IgD-negative memory B cell (primary cell): ENCODE data around the gene ATXN7L2. TPM values are rescaled to one million over a fixed set of nuclear protein-coding genes. Genes with fewer than 3 reads are reported as not detected.

Experiments
- H3K27ac Mint-ChIP-seq, 3 donors: one replicate each; pipeline ENCODE4 v1.8.0; 2020 to 2022; ENCODE audit warnings: mild to moderate bottlenecking in 3 of 3, mixed read lengths in 3 of 3, moderate library complexity in 1 of 3
- H3K27me3 Mint-ChIP-seq: one replicate; pipeline ENCODE4 v1.8.0; 2021; ENCODE audit warnings: mixed read lengths
- H3K36me3 Mint-ChIP-seq: one replicate; pipeline ENCODE4 v1.8.0; 2020; ENCODE audit warnings: mild to moderate bottlenecking, mixed read lengths
- H3K4me1 Mint-ChIP-seq, 3 donors: one replicate each; pipeline ENCODE4 v1.8.0; 2020 to 2022; ENCODE audit warnings: mixed read lengths in 3 of 3, mild to moderate bottlenecking in 1 of 3
- H3K4me3 Mint-ChIP-seq, 4 donors: one replicate each; pipeline ENCODE4 v1.8.0; 2020 to 2022; ENCODE audit warnings: mild to moderate bottlenecking in 4 of 4, mixed read lengths in 4 of 4, moderate library complexity in 3 of 4
- H3K9me3 Mint-ChIP-seq, 3 donors: one replicate each; pipeline ENCODE4 v1.8.0; 2020 to 2021; ENCODE audit warnings: mixed read lengths in 3 of 3, mild to moderate bottlenecking in 1 of 3
- polyA plus RNA-seq: library from polyadenylated mRNA; unstranded; fragments of 300-500 nt; fragmentation: Illumina TruSeq; gene quantifications from one replicate; pipeline ENCODE4 v1.2.3, GENCODE V29; 2021

ATXN7L2 gene
- polyA plus RNA-seq, 1 donor from 2014 or later = 7.3 TPM

- Mint-ChIP-seq H3K27ac (peak overlapping the region; percentile 8 to 86 (median 81)), H3K4me3 (peak overlapping the region; percentile 77 to 95 (median 86)), H3K4me1 (peaks cover 2 to 5% (median 3%) of the 10 kb centered on the region in 3 donors), H3K36me3 (no peaks in the 10 kb centered on the region), H3K9me3 (no peaks in the 10 kb centered on the region), H3K27me3 (peaks cover 2% of the 10 kb centered on the region)
Observed at GRCh38 chr1:109532365-109533136, 48.8 kb downstream of the ATXN7L2 start.

- Mint-ChIP-seq H3K27me3 (no peaks in the 10 kb centered on the region), H3K9me3 (no peaks in the 10 kb centered on the region), H3K36me3 (no peaks in the 10 kb centered on the region), H3K4me1 (peaks cover 2 to 5% (median 3%) of the 10 kb centered on the region in 3 donors), H3K4me3 (no peak overlapping the region), H3K27ac (no peak overlapping the region)
Observed at GRCh38 chr1:109534307-109534858, 50.7 kb downstream of the ATXN7L2 start.

GRCh38 chr1:109535481-109535880, 51.8 kb downstream of the ATXN7L2 start:
- Mint-ChIP-seq H3K36me3 (no peaks in the 10 kb centered on the region), H3K4me1 (peaks cover 2 to 5% (median 3%) of the 10 kb centered on the region in 3 donors), H3K27me3 (no peaks in the 10 kb centered on the region), H3K4me3 (no peak overlapping the region), H3K27ac (peak overlapping the region in 1 of 3 donors; percentile 85), H3K9me3 (no peaks in the 10 kb centered on the region)

GRCh38 chr1:109535971-109536491, 52.3 kb downstream of the ATXN7L2 start:
- H3K4me1 Mint-ChIP-seq = peaks cover 2 to 5% (median 3%) of the 10 kb centered on the region in 3 donors

GRCh38 chr1:109537450-109538178, 53.9 kb downstream of the ATXN7L2 start:
- H3K27ac Mint-ChIP-seq = no peak overlapping the region
- no peaks in the 10 kb centered on the region for H3K27me3 Mint-ChIP-seq
- H3K9me3 Mint-ChIP-seq = no peaks in the 10 kb centered on the region
- no peaks in the 10 kb centered on the region for H3K36me3 Mint-ChIP-seq
- H3K4me1 Mint-ChIP-seq = peaks cover 0 to 2% (median 2%) of the 10 kb centered on the region in 3 donors
- H3K4me3 Mint-ChIP-seq = no peak overlapping the region

More at GRCh38 chr1:109535971-109536491, 52.3 kb downstream of the ATXN7L2 start:
- no peak overlapping the region for H3K4me3 Mint-ChIP-seq
- no peak overlapping the region for H3K27ac Mint-ChIP-seq
- no peaks in the 10 kb centered on the region for H3K9me3 Mint-ChIP-seq
- no peaks in the 10 kb centered on the region for H3K27me3 Mint-ChIP-seq
- no peaks in the 10 kb centered on the region for H3K36me3 Mint-ChIP-seq

GRCh38 chr1:109538827-109539555, 55.3 kb downstream of the ATXN7L2 start:
- Mint-ChIP-seq H3K27me3 (no peaks in the 10 kb centered on the region), H3K27ac (no peak overlapping the region), H3K4me1 (no peaks in the 10 kb centered on the region), H3K4me3 (no peak overlapping the region), H3K9me3 (no peaks in the 10 kb centered on the region), H3K36me3 (no peaks in the 10 kb centered on the region)

- H3K36me3 Mint-ChIP-seq = no peaks in the 10 kb centered on the region
- H3K4me1 Mint-ChIP-seq = no peaks in the 10 kb centered on the region
- H3K9me3 Mint-ChIP-seq = no peaks in the 10 kb centered on the region
- peak within 1 kb of the TSS in 1 of 3 donors; percentile 91 for H3K27ac Mint-ChIP-seq
- no peaks in the 10 kb centered on the region for H3K27me3 Mint-ChIP-seq
- no peak within 1 kb of the TSS for H3K4me3 Mint-ChIP-seq
Observed at GRCh38 chr1:109539676-109540075, 56.0 kb downstream of the ATXN7L2 start, which contains the start of gene GPR61. GPR61 (plus strand) TSS chr1:109539872; CDS start chr1:109543023, 3,151 bp downstream.

- Mint-ChIP-seq H3K4me3 (no peak overlapping the region), H3K27ac (peak overlapping the region in 1 of 3 donors; percentile 91), H3K27me3 (no peaks in the 10 kb centered on the region), H3K4me1 (peaks cover 0 to 1% (median 0%) of the 10 kb centered on the region in 3 donors), H3K36me3 (no peaks in the 10 kb centered on the region), H3K9me3 (no peaks in the 10 kb centered on the region)
Observed at GRCh38 chr1:109541102-109541501, 57.4 kb downstream of the ATXN7L2 start.

Other genes starting within 250 kb of the ATXN7L2 start
- gene CELSR2, start 234.4 kb upstream of the ATXN7L2 start, polyA plus RNA-seq = 0.15 TPM
- gene PSRC1, start 200.8 kb upstream of the ATXN7L2 start, polyA plus RNA-seq = not detected
- not detected for gene MYBPHL, start 176.9 kb upstream of the ATXN7L2 start, polyA plus RNA-seq
- gene SORT1, start 86.0 kb upstream of the ATXN7L2 start, polyA plus RNA-seq = 0.09 TPM
- 77.1 TPM for gene PSMA5, start 57.5 kb upstream of the ATXN7L2 start, polyA plus RNA-seq
- not detected for gene SYPL2, start 17.4 kb upstream of the ATXN7L2 start, polyA plus RNA-seq
- 8.6 TPM for gene CYB561D1, start 10.2 kb downstream of the ATXN7L2 start, polyA plus RNA-seq
- gene AMIGO1, start 25.8 kb downstream of the ATXN7L2 start, polyA plus RNA-seq = 0.88 TPM
- gene GPR61, start 56.0 kb downstream of the ATXN7L2 start, polyA plus RNA-seq = not detected
- gene GNAI3, start 64.7 kb downstream of the ATXN7L2 start, polyA plus RNA-seq = 8.1 TPM
- not detected for gene GNAT2, start 135.7 kb downstream of the ATXN7L2 start, polyA plus RNA-seq
- gene AMPD2, start 135.9 kb downstream of the ATXN7L2 start, polyA plus RNA-seq = 40.7 TPM
- gene GSTM4, start 172.2 kb downstream of the ATXN7L2 start, polyA plus RNA-seq = 22.3 TPM
- 11.6 TPM for gene GSTM2, start 184.2 kb downstream of the ATXN7L2 start, polyA plus RNA-seq
- not detected for gene GSTM1, start 203.9 kb downstream of the ATXN7L2 start, polyA plus RNA-seq
- gene GSTM5, start 228.3 kb downstream of the ATXN7L2 start, polyA plus RNA-seq = not detected